Stimulated activated effector memory CD8-positive, alpha-beta T cell treated with anti-CD3 and anti-CD28 coated beads, Interleukin-12 subunit alpha, Interleukin-12 subunit beta, amount 100 ng/mL, for 72 hours (primary cell): ENCODE results near the gene FILIP1L.
"Not testable (repeated sequence)": the region's sequence is repeated elsewhere in the genome, so short reads cannot be mapped to it uniquely, and the experiment has no call there.

ENCODE experiments used
- ATAC-seq: fragments of 150-1000 bp; cut with Tn5 transposase; 2 replicates; pipeline ENCODE4 v1.10.0; 2021
- DNase-seq, 2 donors: peaks; one replicate each; pipeline ENCODE4 v3.0.0; 2021 to 2022; ENCODE audit warnings: low spot score in 2 of 2
- H3K27ac Mint-ChIP-seq: one replicate; pipeline ENCODE4 v1.8.0; 2022; ENCODE audit warnings: mild to moderate bottlenecking, mixed read lengths
- H3K36me3 Mint-ChIP-seq: one replicate; pipeline ENCODE4 v1.8.0; 2022; ENCODE audit warnings: mild to moderate bottlenecking, mixed read lengths
- H3K4me1 Mint-ChIP-seq: one replicate; pipeline ENCODE4 v1.8.0; 2022; ENCODE audit warnings: mixed read lengths
- H3K4me3 Mint-ChIP-seq: one replicate; pipeline ENCODE4 v1.8.0; 2022; ENCODE audit warnings: mild to moderate bottlenecking, mixed read lengths
- H3K9me3 Mint-ChIP-seq: one replicate; pipeline ENCODE4 v1.8.0; 2022; ENCODE audit warnings: mixed read lengths

Gene FILIP1L

GRCh38 chr3:99848433-99848832, 265.9 kb downstream of the FILIP1L start:
- ATAC-seq = peak; percentile 13
- no peak for DNase-seq
- Mint-ChIP-seq H3K9me3 (no peaks in the 10 kb centered on the region), H3K4me3 (no peak overlapping the region), H3K4me1 (peaks cover 6% of the 10 kb centered on the region), H3K36me3 (no peaks in the 10 kb centered on the region), H3K27ac (no peak overlapping the region)

GRCh38 chr3:99846477-99847160, 267.7 kb downstream of the FILIP1L start:
- H3K4me1 Mint-ChIP-seq = peaks cover 6% of the 10 kb centered on the region

GRCh38 chr3:99845999-99846398, 268.3 kb downstream of the FILIP1L start:
- H3K4me1 Mint-ChIP-seq = peaks cover 6% of the 10 kb centered on the region
- H3K9me3 Mint-ChIP-seq = no peaks in the 10 kb centered on the region

More at GRCh38 chr3:99846477-99847160, 267.7 kb downstream of the FILIP1L start:
- Mint-ChIP-seq H3K36me3 (no peaks in the 10 kb centered on the region), H3K4me3 (no peak overlapping the region), H3K27ac (no peak overlapping the region), H3K9me3 (no peaks in the 10 kb centered on the region)
- ATAC-seq (no peak), DNase-seq (no peak)

GRCh38 chr3:99845331-99845730, 269.0 kb downstream of the FILIP1L start:
- Mint-ChIP-seq H3K27ac (no peak overlapping the region), H3K9me3 (no peaks in the 10 kb centered on the region), H3K36me3 (no peaks in the 10 kb centered on the region), H3K4me1 (peaks cover 6% of the 10 kb centered on the region), H3K4me3 (no peak overlapping the region)
- ATAC-seq (no peak), DNase-seq (no peak)

More at GRCh38 chr3:99845999-99846398, 268.3 kb downstream of the FILIP1L start:
- Mint-ChIP-seq H3K4me3 (no peak overlapping the region), H3K36me3 (no peaks in the 10 kb centered on the region), H3K27ac (no peak overlapping the region)
- DNase-seq = no peak
- no peak for ATAC-seq

- DNase-seq = no peak
- Mint-ChIP-seq H3K4me3 (no peak overlapping the region), H3K27ac (no peak overlapping the region), H3K9me3 (no peaks in the 10 kb centered on the region), H3K4me1 (peaks cover 6% of the 10 kb centered on the region), H3K36me3 (no peaks in the 10 kb centered on the region)
- no peak for ATAC-seq
These were observed 270.6 kb downstream of the FILIP1L start for GRCh38 chr3:99843590-99844258.

- no peaks in the 10 kb centered on the region for H3K9me3 Mint-ChIP-seq
- DNase-seq (no peak), ATAC-seq (peak; percentile 42)
- H3K27ac Mint-ChIP-seq = no peak overlapping the region
- H3K4me1 Mint-ChIP-seq = peaks cover 6% of the 10 kb centered on the region
- H3K36me3 Mint-ChIP-seq = no peaks in the 10 kb centered on the region
- no peak overlapping the region for H3K4me3 Mint-ChIP-seq
These were observed 271.3 kb downstream of the FILIP1L start for GRCh38 chr3:99842826-99843589.

GRCh38 chr3:99841949-99842348, 272.4 kb downstream of the FILIP1L start:
- H3K36me3 Mint-ChIP-seq, DNase-seq, H3K4me3 Mint-ChIP-seq, H3K9me3 Mint-ChIP-seq, H3K4me1 Mint-ChIP-seq, H3K27ac Mint-ChIP-seq, ATAC-seq: not testable (repeated sequence)

- no peak for ATAC-seq
- no peak overlapping the region for H3K27ac Mint-ChIP-seq
- H3K4me1 Mint-ChIP-seq = peaks cover 2% of the 10 kb centered on the region
These were observed 274.7 kb downstream of the FILIP1L start for GRCh38 chr3:99839613-99840012.

GRCh38 chr3:99838755-99839154, 275.5 kb downstream of the FILIP1L start:
- no peaks in the 10 kb centered on the region for H3K36me3 Mint-ChIP-seq
- ATAC-seq = no peak
- no peak overlapping the region for H3K27ac Mint-ChIP-seq
- DNase-seq = no peak
- no peaks in the 10 kb centered on the region for H3K4me1 Mint-ChIP-seq
- no peaks in the 10 kb centered on the region for H3K9me3 Mint-ChIP-seq
- H3K4me3 Mint-ChIP-seq = no peak overlapping the region

More at GRCh38 chr3:99839613-99840012, 274.7 kb downstream of the FILIP1L start:
- DNase-seq = no peak
- Mint-ChIP-seq H3K9me3 (no peaks in the 10 kb centered on the region), H3K4me3 (no peak overlapping the region), H3K36me3 (no peaks in the 10 kb centered on the region)

GRCh38 chr3:99837715-99838114, 276.6 kb downstream of the FILIP1L start:
- DNase-seq (no peak), ATAC-seq (no peak)
- Mint-ChIP-seq H3K27ac (no peak overlapping the region), H3K4me1 (no peaks in the 10 kb centered on the region), H3K36me3 (no peaks in the 10 kb centered on the region), H3K9me3 (no peaks in the 10 kb centered on the region), H3K4me3 (no peak overlapping the region)

GRCh38 chr3:99836681-99837080, 277.6 kb downstream of the FILIP1L start:
- H3K36me3 Mint-ChIP-seq = no peaks in the 10 kb centered on the region
- no peaks in the 10 kb centered on the region for H3K9me3 Mint-ChIP-seq
- H3K4me3 Mint-ChIP-seq = no peak overlapping the region
- H3K27ac Mint-ChIP-seq = no peak overlapping the region
- no peaks in the 10 kb centered on the region for H3K4me1 Mint-ChIP-seq
- no peak for DNase-seq
- no peak for ATAC-seq

- ATAC-seq (peak; percentile 74), DNase-seq (no peak)
- Mint-ChIP-seq H3K27ac (no peak overlapping the region), H3K4me3 (no peak overlapping the region), H3K36me3 (no peaks in the 10 kb centered on the region), H3K9me3 (no peaks in the 10 kb centered on the region), H3K4me1 (peaks cover 6% of the 10 kb centered on the region)
These were observed 279.9 kb downstream of the FILIP1L start for GRCh38 chr3:99834211-99834957.

GRCh38 chr3:99833617-99834205, 280.6 kb downstream of the FILIP1L start:
- Mint-ChIP-seq H3K27ac (no peak overlapping the region), H3K4me3 (no peak overlapping the region), H3K4me1 (peaks cover 6% of the 10 kb centered on the region), H3K36me3 (no peaks in the 10 kb centered on the region), H3K9me3 (no peaks in the 10 kb centered on the region)
- ATAC-seq (no peak), DNase-seq (no peak)

- no peak overlapping the region for H3K27ac Mint-ChIP-seq
- ATAC-seq = no peak
- no peak overlapping the region for H3K4me3 Mint-ChIP-seq
These were observed 284.5 kb downstream of the FILIP1L start for GRCh38 chr3:99829844-99830243.

More at GRCh38 chr3:99829844-99830243, 284.5 kb downstream of the FILIP1L start:
- DNase-seq = no peak
- Mint-ChIP-seq H3K4me1 (peaks cover 12% of the 10 kb centered on the region), H3K9me3 (no peaks in the 10 kb centered on the region), H3K36me3 (no peaks in the 10 kb centered on the region)
